Measurements from ENCODE around the gene NAP1L4.
A peak's percentile ranks its signal among the peaks of the same experiment; 100 is the strongest.
"Not testable (repeated sequence)": the region's sequence is repeated elsewhere in the genome, so short reads cannot be mapped to it uniquely, and the experiment has no call there.

NAP1L4 gene

DNA sequence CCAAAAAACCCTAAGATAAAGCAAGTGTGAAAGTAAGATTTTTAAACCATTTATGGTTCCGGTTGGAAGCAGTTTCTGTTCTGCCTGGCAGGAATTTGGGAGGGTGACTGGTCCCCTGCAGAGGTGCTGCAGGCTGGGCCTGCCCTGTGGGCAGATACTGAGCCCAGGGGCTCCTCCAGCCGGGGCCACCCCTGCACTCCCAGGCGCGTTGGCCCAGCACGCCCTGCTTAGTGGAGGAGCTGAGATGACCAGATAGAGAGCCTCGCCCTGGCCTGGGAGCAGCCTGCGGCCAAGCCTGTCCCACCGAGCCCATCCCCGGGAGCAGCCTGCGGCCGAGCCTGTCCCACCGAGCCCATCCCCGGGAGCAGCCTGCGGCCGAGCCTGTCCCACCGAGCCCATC, 70.9 kb downstream of the NAP1L4 start:
- DNase-seq = no peak

DNA sequence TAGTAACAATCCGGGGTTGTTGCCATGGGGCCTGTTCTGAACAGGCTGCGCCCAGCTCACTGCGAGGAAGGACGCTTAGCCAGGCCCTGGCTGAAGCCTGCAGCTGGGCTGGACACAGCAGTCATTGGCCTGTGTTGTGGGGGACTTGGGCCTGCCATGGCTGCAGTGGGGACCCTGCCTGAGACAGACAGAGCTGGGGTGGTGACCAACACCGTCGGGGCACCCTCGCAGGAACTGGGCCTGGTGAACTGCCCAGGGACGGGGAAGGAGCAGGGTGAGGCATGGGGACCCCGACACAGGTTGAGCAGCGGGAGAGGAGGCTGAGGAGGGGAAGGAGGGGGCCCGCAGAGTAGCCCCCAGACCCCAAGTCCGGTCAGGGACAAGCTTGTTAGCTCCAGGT, 71.8 kb downstream of the NAP1L4 start:
- DNase-seq = no peak

DNA sequence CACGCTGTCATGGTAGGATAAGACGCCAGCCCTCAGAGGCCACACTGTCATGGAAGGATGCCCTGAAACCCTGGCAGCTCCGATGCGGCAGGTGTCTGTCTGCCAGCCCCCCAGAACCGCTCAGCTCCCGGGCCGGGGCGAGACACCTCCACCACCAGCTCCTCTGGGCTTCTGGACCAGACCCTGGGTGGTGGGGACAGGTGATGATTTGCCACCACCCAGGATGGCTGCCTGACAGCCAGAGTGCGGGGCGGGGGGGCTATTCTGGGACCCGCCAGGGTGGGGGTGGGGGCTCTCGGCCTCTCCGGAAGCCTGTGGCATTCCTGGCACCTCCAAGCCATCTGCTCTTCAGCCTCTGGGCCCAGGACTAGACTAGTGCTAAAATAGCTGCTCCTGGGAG, 72.3 kb downstream of the NAP1L4 start:
- DNase-seq = no peak

DNA sequence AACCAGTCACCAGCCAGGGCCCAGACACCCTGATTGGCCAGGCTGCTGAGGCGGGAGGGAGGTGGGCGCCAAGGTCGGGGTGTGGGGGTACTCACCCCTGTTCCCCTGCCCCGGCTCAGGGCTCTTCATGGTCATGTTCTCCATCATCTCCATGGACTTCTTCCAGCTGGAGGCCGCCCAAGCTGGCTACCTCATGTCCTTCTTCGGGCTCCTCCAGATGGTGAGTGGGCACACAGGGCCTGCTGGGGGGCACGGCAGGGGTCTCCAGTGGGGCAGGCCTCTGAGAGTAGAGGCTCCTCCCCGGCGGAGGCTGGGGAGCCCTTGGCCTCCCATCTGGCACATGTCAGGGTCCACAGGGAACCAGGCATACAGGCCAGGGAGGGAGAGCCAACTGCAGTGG, 72.9 kb downstream of the NAP1L4 start:
- DNase-seq = no peak

DNA sequence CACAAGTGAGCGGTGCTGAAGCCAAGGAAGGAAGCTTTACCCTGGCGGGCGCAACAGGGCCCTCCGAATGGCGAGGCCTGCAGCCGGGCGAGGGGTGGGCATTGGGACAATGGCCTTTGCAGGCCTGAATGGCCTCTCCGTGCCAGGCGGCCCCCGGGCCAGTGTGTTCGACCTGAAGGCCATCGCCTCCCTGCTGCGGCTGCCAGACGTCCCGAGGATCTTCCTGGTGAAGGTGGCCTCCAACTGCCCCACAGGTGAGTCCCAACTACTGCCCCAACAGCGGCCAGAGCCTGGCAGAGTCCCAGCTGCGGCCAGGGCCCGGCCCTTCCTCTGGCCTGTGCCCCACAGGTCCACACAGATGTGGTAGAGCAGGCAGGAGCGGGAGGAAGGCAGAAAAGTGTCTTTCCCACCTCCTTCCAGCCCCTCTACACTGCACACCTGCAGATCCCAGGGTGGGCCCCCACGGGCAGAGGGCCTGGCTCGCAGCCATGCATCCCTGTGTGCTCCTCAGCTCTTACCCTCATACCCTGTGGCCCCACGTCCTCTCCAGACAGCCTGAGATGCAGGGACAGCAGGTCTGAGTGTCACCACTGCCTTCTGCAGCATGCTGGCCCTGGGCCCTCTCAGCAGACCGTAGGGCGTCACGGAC, 74.2 kb downstream of the NAP1L4 start:
- DNase-seq = no peak

DNA sequence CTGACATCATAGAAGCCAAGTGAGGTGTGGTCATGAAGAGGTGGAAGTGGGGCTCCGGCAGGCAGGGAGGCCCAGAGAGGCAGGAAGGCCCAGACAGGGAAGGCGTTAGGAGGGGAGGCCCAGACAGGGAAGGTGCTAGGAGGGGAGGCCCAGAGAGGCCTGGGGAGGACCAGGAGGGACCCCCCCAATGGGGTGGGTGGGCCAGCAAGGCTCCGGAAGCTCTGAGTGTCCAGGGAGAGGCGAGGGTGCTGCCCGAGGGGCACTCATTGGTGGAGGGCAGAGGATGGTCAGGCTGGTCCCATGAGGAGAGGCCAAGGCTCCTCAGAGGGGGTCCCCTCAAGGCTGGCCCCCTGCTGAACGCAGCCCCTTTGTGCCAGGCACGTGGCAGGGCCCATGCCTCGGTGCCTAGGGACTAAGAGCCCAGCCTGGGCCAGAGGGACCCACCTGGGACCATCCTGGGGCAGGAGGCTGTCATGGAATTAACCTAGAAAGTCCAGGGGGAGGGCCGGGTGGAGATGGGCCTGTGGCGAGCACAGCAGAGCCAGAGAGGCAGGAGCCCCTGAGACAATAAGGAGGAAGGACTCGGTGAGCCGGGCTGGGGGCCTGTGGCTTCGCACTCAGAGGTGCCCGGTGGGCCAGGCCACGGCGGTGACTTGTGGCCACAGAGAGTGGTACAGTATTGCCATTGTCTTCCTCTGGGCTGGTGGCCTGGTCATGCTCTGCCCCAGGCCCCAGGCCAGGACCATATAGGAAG, 75.1 kb downstream of the NAP1L4 start:
- no peak for DNase-seq

DNA sequence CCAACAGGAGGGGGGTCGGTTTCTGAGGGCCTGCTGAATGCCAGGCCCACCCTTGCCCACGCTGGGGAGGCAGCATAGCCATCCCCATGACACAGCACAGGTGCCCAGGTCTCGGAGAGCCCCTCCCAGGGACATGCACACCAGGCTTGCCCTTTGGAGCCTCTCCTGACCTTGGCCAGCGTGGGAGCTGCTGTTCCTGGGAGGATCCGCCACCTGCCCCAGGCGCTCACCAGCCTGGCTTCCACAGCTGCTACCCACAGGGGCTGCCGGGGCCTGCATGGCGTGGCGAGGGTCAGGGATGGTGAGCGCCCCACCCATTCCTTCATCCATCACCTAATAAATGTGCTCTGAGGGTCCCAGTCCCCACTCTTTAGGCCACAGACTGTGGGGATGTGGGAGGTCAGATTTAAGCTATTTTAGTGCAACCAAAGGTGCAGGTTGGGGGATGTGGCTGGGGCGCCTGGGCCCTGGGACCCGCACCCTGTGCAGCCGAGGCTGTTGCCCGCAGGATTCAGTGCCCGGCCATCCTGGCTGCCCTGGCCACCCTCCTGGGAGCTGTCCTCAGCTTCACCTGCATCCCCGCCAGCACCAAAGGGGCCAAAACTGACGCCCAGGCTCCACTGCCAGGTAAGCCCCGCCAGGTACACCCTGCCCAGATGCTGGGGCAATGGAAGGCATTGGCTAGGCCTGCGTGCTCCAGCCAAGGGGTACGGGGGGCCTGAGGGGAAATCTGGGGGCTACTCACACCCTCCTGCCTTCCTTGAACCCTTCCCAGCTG, 75.8 kb downstream of the NAP1L4 start:
- no peak for DNase-seq

DNA sequence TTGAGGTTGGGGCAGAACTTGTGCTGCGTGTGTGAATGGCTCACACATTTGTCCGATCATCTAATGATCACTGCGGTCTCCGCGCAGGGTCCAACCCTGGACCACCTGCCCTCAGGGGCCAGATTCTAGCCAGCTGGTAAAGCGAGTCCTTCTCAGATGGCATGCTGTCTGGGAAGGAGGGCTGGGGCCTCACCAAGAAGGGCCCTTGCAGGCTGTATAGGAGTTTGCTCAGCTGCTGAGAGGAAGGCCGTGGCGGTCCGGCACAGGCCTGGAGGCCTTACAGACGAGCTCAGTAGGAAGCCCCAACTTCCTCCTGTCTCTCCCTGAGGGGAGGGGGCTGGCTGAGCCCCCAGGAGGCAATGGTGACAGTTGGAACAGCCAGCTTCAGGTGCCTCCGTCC, 76.7 kb downstream of the NAP1L4 start:
- DNase-seq = no peak

DNA sequence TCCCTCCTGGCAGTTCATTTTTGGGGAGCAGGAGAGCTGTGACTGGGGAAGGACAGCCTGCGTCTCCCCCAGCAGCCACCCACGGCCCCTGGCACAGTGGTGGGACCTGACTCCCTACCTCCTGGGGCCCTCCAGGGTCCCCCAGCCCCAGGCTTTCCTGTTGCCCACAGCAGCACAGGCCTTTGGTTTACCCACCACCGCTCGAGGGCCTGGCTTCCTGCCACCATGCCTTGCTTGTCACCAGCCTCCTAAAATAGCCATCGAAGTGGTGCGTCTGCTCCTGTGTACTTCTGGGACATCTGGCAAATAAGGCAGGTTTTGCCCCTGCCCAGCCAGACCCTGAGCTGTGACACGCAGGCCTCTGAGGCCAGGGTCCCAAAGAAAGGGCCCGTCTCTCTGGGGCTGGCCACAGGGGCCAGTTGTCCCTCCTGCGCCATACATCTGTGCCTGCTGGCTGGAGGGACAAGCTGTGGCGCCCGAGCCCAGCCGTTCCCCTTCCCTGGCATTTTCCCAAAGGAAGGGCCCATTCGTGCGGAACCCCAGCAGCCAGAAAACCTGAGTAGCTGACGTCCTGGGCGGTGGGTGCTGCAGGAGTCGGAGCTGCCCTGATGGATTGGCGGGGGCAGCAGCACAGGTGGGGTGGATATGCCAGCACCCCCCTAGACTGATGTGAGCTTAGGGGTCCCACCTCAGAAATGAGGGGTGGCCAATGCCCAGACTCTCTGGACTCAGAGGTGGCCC, 77.5 kb downstream of the NAP1L4 start:
- no peak for DNase-seq

DNA sequence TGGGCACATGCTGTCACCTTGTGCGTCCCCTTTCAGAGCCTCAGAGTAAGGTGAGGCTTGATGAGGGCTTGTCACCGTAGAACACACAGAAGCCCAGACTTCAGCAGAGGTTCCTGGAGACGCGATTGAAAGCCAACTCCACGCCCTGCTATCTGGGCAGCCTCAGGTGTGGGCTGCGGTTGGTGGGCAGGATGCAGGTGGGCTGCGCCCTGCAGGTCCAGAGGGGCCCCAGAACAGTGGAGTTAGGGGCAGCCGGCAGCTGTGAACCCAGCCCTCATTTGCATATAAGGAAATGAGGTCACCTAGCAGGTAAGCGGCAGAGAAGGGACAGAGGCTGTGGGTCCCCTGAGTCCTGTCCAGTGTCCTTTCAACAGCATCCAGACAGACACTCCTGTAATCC, 78.4 kb downstream of the NAP1L4 start:
- DNase-seq = no peak

DNA sequence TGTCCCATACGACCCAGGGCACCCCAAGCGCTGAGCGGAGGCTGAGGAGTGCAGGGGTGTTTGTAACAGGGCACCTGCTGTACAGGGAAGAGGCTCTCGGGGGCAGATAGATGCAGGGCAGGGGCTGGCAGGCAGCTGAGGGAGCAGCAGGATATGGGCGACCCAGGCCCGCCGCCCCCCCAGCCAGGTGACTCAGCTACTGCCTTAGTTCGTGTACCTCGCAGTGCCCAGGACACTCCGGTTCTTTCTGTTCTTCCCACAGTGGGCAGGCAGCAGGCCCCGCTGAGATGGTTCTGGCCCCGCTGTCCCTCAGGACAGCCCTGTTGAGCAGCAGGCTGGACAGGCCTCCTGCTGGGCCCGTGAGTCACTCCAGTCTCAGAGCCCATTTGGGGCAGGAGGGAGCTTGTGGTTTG, 79.1 kb downstream of the NAP1L4 start:
- DNase-seq = no peak

DNA sequence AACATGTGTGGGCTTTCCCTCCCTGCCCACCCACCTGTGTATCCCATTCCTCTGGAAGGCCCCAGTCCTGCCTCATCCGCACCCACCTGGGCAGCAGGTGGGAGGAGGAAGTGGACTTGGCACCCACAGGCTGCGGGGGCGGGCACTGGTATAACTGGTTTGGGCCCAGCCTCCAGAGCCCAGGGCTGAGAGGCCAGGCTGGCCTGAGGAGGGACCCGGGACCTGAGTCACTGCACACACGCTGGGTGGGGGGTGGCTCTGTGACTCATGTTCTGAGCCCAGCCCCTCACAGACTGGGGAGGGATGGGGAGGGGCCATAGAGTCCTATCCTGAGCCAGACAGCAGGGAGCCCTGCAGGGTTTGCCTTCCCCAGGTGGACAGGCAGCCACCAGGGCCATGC, 79.6 kb downstream of the NAP1L4 start:
- DNase-seq = peak in 1 of 2 experiments; percentile 41

DNA sequence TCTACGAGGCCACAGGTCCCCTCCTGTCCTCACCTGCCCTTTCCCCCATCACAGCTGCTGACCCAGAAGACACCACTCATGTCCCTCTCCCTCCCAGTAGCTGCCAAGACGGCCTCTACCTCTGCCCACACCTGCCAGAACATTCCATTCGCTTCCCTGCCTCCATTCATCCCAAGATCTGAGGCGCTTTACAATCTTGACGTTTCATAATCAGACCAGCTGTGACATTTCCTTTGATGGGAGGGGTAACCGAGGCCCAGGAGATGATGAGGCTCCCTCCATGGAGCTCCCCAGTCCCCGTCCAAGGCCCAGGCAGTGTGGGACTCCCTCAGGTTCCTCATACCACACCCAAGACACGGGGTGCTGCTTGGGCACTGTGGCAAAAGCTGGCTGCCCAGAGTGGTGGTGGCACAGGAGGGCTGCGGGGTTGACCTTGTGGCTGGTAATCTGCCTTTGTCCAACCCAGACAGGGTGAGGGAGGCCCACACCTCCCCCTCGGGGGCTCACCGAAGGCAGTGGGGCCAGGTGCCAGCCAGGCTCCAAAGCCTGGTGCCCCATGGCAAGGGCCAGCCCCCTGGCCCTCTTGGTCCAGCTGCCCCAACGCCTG, 80.2 kb downstream of the NAP1L4 start:
- DNase-seq = no peak

DNA sequence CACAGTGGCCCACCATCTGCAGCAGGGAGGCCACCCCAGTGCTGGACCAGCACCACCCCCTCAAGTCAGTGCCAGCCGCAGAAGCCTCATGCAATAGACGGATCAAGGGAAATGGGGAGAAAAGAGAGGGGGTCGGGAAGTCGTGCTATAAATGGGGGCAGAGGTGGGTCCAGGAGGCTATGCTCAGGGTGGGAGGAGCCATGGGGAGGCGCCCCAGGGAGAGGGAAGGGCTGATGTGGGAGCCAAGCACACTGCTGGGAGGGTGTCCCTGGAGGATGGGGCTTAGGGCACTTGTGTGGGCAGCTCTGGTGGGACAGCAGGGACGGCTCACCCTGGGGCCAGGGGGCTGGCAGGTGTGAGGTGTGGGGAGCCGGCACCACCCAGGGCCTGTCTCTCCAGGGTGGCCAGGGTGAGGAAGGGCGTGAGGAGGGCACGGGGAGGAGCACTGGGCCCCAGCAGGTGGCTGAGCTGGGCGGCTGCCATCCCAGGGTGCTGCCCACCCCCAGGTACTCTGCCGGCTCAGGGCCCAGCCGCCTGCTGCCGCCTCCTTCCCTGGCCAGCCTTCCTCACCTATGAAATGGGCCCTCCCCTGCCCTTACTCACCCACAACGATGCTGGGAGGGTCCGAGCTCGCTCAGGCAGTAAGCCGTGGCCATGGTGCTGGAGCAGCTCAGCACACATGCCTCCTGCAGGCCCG, 80.9 kb downstream of the NAP1L4 start:
- no peak for DNase-seq

DNA sequence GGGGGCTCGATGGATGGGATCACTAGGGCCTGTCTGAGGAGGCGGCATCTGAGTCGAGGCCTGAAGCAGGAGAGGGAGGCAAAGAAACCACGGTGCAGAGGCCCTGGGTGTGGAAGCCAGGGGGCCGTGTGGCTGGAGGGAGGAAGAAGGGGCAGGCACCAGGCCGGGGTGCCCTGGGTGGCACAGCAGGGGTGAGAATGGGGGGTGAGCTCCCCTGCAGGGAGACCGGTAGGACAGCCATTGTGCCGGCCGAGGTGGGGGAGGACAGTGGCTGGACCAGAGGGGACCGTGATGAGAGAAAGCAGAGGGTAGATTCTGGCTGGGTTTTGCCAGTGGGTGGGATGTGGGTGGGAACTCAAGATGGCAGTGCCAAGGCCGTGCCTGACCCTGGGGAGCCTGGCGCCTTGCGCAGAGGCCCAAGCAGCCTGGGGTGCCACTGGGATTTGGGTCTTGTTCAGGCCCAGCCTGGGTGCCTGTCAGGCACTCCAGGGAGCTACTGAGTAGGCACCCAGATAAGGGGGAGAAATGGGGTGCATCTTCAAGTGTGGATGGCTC, 81.7 kb downstream of the NAP1L4 start:
- DNase-seq = no peak

DNA sequence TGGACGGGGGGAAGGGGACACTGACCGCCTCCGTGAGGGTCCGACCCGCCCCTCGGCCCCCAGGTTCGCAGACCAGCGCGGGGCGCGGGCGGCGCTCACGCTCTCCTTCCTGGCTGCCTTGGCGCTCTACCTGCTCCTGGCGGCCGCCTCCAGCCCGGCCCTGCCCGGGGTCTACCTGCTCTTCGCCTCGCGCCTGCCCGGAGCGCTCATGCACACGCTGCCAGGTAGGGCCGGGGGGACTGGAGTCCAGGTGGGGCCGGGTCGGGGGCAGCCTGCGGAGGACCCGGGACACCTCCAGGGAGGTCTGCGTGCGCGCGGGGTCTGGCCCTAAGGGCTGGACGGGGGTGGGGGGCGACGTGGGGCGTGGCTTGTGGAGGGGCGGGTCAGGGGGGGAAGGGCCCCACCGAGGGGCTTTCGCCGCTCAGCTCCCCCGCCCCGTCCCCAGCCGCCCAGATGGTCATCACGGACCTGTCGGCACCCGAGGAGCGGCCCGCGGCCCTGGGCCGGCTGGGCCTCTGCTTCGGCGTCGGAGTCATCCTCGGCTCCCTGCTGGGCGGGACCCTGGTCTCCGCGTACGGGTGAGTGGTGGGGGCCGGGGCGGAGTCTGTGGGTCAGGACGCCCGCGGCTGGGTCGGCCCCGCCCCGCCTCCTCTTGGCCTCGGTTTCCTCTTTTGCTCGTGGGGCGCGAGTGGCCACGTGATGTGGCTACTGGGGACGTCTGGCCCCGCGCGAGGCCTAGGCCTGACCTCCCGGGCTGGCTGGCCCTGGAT, 82.8 kb downstream of the NAP1L4 start:
- no peak for DNase-seq

DNA sequence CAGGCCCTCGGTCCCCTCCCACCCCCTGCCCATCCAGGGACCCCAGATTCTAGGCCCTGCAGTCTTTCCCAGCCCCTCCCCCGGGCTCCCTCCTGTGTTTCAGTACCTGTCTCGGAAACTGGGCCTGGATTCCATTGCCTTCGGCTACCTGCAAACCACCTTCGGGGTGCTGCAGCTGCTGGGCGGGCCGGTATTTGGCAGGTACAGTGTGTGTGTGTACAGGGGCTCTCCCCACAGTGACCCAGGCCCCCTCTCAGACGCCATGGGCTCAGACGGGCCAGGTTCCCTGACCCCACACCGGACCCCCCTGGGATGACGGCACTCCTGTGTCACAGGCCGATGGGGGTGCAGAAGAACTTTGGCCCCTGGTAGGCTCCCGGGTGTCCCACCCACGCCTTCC, 84.0 kb downstream of the NAP1L4 start:
- DNase-seq = no peak

DNA sequence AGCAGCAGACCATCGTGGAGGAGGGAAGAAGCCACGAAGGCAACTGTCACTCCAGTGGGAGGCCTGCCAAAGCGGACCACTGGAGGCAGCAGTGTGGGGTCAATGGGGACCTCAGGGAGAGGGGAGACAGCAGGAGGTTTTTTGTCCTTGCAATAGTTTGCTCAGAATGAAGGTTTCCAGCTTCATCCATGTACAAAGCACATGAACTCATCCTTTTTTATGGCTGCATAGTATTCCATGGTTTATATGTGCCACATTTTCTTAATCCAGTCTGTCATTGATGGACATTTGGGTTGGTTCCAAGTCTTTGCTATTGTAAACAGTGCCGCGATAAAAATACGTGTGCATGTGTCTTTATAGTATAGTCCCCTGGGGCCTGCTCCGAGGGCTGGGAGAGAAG, 86.8 kb downstream of the NAP1L4 start:
- DNase-seq = not testable (repeated sequence)

DNA sequence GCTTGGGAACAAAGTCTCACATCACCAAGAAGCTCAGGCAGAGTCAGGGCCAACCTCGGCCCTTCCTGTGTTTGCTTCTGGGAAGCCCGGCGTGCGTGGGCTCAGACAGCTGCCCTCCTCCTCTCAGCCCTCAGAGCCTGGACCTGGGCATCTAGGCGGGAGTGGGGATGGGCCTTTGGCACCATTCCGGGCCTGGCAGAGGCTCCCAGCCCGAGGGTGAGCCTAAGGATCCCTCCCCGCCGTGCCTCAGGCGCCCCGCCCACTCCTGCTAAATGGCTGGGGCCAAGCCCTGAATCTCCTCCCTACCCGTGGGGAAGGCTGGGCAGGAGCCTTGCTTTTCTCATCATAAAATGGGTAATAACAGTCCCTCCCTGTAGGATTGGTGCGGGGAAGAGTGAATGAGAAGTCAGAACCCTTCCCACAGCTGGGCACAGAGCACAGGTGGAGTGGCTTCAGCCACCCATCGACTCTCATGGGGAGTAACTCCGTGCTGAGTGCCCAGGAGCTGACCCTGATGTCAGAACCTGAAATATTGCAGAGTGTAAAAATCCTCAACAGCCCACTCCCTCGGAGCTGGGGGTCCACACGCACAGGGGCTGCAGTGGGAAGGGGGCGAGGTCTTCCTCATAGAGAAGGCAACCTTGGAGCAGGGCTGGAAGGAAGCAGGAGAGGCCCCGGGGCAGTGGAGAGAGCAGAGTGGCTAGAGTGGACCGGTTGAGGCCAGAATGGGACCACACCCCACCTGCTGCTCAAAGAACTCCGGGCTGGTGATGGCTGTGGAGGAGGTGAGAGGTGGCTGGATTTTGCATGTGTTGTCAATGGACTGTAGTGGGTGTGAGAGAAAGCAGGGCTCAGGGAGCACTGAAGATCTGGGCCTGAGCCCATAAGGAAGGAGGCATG, 87.7 kb downstream of the NAP1L4 start:
- DNase-seq = no peak

DNA sequence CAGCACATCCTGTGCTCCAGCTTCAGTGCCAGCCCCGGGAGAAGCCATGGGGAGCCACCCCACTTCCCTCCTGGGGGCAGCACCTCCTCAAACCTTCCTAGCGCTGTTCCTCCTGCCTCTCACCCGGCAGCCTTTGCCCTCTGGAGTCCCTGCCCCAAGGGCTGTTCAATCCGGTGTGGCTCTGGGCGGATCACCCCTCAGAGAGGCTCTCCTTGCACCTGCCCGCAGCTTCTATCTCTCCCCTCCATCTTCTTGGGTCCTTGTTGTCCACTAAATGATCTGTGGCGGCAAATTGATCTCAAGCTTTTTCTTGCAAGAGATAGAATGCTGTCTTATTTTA, 88.5 kb downstream of the NAP1L4 start:
- no peak for DNase-seq

Measured in SW 1271 (cell line).